ENCODE results near the gene PDZD7.

DNA sequence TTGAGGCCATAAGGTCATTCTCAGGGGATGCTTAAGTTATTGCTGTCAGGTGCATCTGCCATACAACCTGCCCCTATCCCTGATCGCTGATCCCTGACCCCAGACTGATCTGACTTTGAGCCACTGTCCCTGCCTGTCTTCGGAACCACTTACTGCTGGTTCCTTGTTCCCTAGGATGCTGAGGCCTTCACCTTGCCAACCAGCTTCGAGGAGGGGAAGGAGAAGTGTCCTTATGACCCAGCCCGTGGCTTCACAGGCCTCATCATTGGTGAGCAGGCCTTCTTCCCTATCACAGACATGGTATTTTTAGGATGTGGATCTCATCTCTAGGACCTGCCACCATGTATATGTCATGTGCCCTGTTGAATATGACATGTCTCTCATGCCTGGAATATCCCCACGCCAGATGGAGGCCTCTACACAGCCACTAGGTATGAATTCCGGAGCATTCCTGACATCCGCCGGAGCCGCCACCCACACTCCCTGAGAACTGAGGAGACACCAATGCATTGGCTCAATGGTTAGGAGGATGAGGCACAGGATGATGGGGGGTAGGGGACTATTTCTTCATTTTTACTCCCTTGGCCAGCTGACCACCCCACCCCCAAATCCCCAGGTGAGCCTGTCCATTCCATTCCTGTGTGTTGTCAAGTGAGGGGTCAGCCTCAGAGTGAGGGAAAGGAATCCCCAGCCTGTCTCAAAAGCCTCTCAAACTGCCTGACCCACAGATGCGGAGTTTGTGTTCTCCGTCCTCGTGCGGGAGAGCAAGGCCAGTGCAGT, 52.6 kb downstream of the PDZD7 start:
- TF ChIP-seq GATA3 (IDR thresholded peaks at IDR 0.05; ENCODE audit: low read depth, low read length) (no peak), GATA2 (IDR thresholded peaks at IDR 0.05; ENCODE audit: low read depth, low read length) (no peak)
